WERI-Rb-1 (cell line): ENCODE results near the gene PKHD1.

Experiments used
- DNase-seq: peaks from one replicate; pipeline ENCODE4 v3.0.0-alpha.2; 2020
- H3K27ac ChIP-seq: fragments of 250-450 bp; sonication (Bioruptor Pico); 2 replicates; pipeline ENCODE4 v1.5.1; 2020; ENCODE audit warnings: mild to moderate bottlenecking, moderate library complexity
- H3K27me3 ChIP-seq: fragments of 250-450 bp; sonication (Bioruptor Pico); 2 replicates; pipeline ENCODE4 v1.5.1; 2021; ENCODE audit warnings: mild to moderate bottlenecking, low read depth, moderate library complexity; ENCODE audit not compliant: insufficient read depth, severe bottlenecking
- H3K36me3 ChIP-seq: fragments of 250-450 bp; sonication (Bioruptor Pico); 2 replicates; pipeline ENCODE4 v1.5.1; 2020; ENCODE audit warnings: mild to moderate bottlenecking, moderate library complexity
- H3K4me3 ChIP-seq: 2 replicates; pipeline ENCODE4 v1.5.1; 2011; ENCODE audit warnings: low read depth, mild to moderate bottlenecking, control low read depth, low read length
- H3K9me3 ChIP-seq: fragments of 250-450 bp; sonication (Bioruptor Pico); 2 replicates; pipeline ENCODE4 v1.5.1; 2021; ENCODE audit warnings: mild to moderate bottlenecking, moderate library complexity; ENCODE audit not compliant: severe bottlenecking
- CTCF ChIP-seq: IDR thresholded peaks from 2 replicates; pipeline ENCODE4 v1.5.1; 2011; ENCODE audit warnings: low read depth, mild to moderate bottlenecking, control low read depth, inconsistent platforms, low read length

Gene PKHD1

GRCh38 chr6:51792273-51793030, 295.0 kb downstream of the PKHD1 start:
- Histone ChIP-seq H3K36me3 (no peaks in the 10 kb centered on the region), H3K4me3 (no peak overlapping the region), H3K27me3 (no peaks in the 10 kb centered on the region), H3K9me3 (peaks cover 12% of the 10 kb centered on the region), H3K27ac (no peak overlapping the region)
- DNase-seq = no peak
- no peak for TF ChIP-seq CTCF

GRCh38 chr6:51790946-51791345, 296.5 kb downstream of the PKHD1 start:
- H3K27me3 ChIP-seq = no peaks in the 10 kb centered on the region
- peaks cover 8% of the 10 kb centered on the region for H3K9me3 ChIP-seq
- H3K27ac ChIP-seq = no peak overlapping the region
- no peak for TF ChIP-seq CTCF
- DNase-seq = no peak
- no peak overlapping the region for H3K4me3 ChIP-seq
- no peaks in the 10 kb centered on the region for H3K36me3 ChIP-seq

GRCh38 chr6:51788121-51788520, 299.3 kb downstream of the PKHD1 start:
- Histone ChIP-seq H3K4me3 (no peak overlapping the region), H3K27me3 (no peaks in the 10 kb centered on the region), H3K9me3 (no peaks in the 10 kb centered on the region), H3K27ac (no peak overlapping the region), H3K36me3 (no peaks in the 10 kb centered on the region)
- no peak for DNase-seq
- no peak for TF ChIP-seq CTCF

- H3K9me3 ChIP-seq = no peaks in the 10 kb centered on the region
- no peaks in the 10 kb centered on the region for H3K27me3 ChIP-seq
- no peak overlapping the region for H3K27ac ChIP-seq
- no peak for TF ChIP-seq CTCF
- H3K36me3 ChIP-seq = no peaks in the 10 kb centered on the region
- no peak overlapping the region for H3K4me3 ChIP-seq
- no peak for DNase-seq
Observed at GRCh38 chr6:51778666-51779065, 308.7 kb downstream of the PKHD1 start.

GRCh38 chr6:51777618-51778017, 309.8 kb downstream of the PKHD1 start:
- Histone ChIP-seq H3K4me3 (no peak overlapping the region), H3K27ac (no peak overlapping the region), H3K36me3 (no peaks in the 10 kb centered on the region), H3K27me3 (no peaks in the 10 kb centered on the region), H3K9me3 (no peaks in the 10 kb centered on the region)
- no peak for DNase-seq
- no peak for TF ChIP-seq CTCF
